ENCODE measurements around the gene MAX.

- TF ChIP-seq CTCF (IDR thresholded peaks at IDR 0.05; ENCODE audit: control extremely low read depth in 1 of 3, insufficient read depth in 1 of 3, low read depth in 1 of 3, low read length in 3 of 3) = no peak
- TF ChIP-seq NRF1 (IDR thresholded peaks at IDR 0.05; ENCODE audit: low read depth, low read length) = no peak
- no peak for TF ChIP-seq YY1 (IDR thresholded peaks at IDR 0.05; ENCODE audit: low read depth, low read length)
- no peak for TF ChIP-seq USF2 (IDR thresholded peaks at IDR 0.05; ENCODE audit: low read length)
- TF ChIP-seq TCF12 (IDR thresholded peaks at IDR 0.05; ENCODE audit: low read depth, low read length) = no peak
- TF ChIP-seq EP300 (IDR thresholded peaks at IDR 0.05; ENCODE audit: borderline replicate concordance in 1 of 2, low read depth in 2 of 2, low read length in 2 of 2) = no peak
- no peak for TF ChIP-seq ZNF274 (IDR thresholded peaks at IDR 0.05; ENCODE audit: borderline replicate concordance, extremely low read depth, low read length)
- TF ChIP-seq RFX5 (IDR thresholded peaks at IDR 0.05; ENCODE audit: borderline replicate concordance, low read depth, low read length) = no peak
- TF ChIP-seq FOSL1 (IDR thresholded peaks at IDR 0.05; ENCODE audit: insufficient read depth, low read depth, low read length) = no peak
- no peak for TF ChIP-seq ASH2L (IDR thresholded peaks at IDR 0.05; ENCODE audit: low read length)
Measured at GRCh38 chr14:65100922-65101541, 1.3 kb downstream of the MAX start.
